Measurements from ENCODE around the gene CA4.

CA4 gene

DNA sequence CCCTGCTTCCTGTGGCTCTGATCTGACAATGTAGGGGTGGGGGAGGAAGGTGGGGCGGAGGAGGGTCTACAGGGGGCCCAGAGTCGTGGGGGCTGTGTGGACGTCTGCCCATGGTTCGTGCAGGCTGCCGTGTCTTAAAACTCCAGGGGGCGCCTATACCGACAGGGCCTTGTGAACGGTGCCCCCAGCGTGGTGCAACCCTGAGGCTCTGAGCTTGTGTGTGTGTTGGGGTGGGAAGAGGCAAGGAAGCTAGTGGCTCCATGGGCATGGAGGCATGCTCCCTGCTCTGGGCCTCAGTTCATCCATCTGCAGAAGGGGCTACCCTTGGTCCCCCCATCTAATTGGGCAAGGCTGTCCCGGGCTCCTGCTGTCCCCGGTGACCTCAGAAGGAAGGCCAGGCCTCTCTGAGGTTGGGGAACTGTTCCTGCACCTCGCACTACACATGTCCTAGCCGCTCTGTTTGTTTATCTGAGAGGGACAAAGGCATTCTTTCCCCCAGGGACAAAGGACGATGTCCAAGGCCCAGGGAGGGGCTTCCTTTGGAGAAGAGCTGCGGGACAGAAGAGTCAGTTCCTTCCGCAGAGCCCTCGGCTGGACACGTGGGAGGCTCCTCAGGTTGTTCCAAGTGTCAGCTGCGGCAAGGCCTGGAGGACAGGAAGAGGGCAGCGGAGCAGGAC is 13.5 kb downstream of the CA4 start:
- H3K27ac ChIP-seq: no peak overlapping the region
- TF ChIP-seq, protein P1, sequence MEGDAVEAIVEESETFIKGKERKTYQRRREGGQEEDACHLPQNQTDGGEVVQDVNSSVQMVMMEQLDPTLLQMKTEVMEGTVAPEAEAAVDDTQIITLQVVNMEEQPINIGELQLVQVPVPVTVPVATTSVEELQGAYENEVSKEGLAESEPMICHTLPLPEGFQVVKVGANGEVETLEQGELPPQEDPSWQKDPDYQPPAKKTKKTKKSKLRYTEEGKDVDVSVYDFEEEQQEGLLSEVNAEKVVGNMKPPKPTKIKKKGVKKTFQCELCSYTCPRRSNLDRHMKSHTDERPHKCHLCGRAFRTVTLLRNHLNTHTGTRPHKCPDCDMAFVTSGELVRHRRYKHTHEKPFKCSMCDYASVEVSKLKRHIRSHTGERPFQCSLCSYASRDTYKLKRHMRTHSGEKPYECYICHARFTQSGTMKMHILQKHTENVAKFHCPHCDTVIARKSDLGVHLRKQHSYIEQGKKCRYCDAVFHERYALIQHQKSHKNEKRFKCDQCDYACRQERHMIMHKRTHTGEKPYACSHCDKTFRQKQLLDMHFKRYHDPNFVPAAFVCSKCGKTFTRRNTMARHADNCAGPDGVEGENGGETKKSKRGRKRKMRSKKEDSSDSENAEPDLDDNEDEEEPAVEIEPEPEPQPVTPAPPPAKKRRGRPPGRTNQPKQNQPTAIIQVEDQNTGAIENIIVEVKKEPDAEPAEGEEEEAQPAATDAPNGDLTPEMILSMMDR (conservative IDR thresholded peaks at IDR 0.05): no peak

DNA sequence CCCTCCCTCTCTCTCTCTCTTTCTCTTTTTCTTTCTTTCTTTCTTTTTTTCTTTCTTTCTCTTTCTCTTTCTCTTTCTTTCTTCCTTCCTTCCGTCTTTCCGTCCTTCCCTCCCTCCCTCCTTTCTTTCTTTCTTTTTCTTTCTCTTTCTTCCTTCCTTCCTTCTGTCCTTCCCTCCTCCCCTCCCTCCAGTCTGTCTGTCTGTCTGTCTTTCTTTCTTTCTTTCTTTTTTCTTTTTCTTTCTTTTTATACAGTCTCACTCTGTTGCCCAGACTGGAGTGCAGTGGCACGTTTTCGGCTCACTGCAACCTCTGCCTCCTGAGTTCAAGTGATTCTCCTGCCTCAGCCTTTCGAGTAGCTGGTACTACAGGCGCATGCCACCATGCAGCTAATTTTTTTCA is 14.4 kb downstream of the CA4 start:
- no peak overlapping the region for H3K27ac ChIP-seq
- TF ChIP-seq, protein P1 (conservative IDR thresholded peaks at IDR 0.05): no peak

DNA sequence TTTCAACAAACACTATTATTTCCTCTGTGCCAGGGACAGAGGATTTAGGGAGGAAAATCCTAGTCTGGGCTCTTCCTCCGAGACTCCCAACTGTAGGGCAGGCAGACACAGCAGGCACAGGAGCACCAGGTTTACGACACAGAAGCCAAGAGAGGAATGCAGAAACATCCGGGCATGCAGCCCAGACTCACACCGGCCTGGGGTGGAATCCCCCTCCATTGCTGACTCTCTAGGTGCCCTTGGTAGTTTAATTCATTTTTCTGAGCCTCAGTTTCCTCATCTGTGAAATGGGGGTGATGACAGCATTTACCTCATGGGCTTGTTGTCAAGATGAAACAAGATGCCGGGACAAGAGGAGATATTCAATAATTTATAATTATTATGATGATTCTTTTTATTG is 14.9 kb downstream of the CA4 start:
- TF ChIP-seq, protein P1 (conservative IDR thresholded peaks at IDR 0.05): no peak
- no peak overlapping the region for H3K27ac ChIP-seq

DNA sequence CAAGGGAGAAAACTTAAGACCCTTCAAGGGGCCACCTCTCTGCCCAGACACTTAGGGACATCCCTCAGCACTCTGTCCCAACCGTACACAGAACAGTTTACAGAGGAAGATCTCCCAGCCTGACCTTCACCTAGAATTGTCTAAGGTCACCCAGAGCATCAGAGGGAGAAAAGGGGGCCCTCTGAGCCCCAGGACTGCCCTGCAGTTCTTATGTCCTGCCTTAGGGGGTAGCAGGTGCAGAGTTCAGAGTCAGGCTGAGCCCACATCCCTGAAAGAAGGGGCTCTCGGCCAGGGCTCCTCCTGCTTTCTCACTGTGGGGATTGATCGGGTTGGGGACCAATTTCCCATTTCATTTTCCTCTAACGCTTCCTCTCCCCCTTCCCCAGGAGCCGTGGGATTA is 15.4 kb downstream of the CA4 start:
- TF ChIP-seq, protein P1 (conservative IDR thresholded peaks at IDR 0.05): no peak

DNA sequence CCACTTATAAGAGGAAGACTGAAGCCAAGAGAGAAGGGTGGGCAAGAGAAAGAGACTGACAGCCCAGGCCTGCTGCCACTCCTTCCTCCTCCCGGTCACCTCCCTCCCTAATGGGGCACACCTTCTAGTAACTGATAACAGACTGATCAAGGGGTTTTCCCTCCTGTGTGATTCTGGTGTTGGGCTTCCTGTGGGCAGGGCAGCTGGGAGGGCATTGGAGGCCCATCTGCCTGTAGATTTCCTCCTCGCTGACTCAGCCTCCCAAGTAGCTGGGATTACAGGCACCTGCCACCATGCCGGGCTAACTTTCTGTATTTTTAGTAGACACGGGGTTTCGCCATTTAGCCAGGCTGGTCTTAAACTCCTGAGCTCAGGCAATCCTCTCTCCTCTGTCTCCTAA is 16.2 kb downstream of the CA4 start:
- TF ChIP-seq, protein P1 (conservative IDR thresholded peaks at IDR 0.05): no peak
- H3K27ac ChIP-seq: no peak overlapping the region

More for the DNA sequence above, 15.4 kb downstream of the CA4 start:
- H3K27ac ChIP-seq: no peak overlapping the region

DNA sequence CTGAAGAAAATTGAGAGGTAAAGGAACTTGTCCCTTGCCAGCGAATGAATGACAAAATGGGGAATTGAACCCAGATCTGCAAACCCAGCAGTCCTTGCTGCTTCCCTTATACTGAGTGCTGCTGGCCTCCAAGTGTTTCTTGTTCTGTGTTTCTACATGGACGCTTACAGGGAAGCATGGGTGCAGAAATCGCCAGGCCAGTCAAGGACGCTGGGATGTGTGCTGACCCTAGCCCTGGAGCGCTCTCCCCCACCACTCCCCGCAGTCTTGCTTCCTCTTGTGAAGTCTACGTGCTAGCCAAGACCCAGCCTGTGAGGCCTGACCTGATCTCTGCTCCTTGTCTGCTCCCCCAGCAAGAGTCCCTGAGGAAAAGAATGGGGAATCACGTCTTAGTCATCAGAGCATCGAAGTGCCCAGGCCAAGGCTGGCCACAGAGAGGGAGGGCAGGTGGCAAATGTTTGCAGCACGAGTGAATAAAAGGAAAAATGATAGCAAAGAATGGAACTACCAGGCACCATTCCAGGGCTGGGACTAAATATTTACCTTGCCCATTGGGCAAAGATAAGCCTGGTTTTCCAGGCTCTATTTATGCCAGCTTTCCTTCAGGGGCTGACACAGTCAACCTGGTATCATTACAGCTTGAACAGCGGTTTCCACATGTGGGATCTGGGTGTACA is 17.4 kb downstream of the CA4 start:
- H3K27ac ChIP-seq: no peak overlapping the region
- TF ChIP-seq, protein P1 (conservative IDR thresholded peaks at IDR 0.05): no peak

DNA sequence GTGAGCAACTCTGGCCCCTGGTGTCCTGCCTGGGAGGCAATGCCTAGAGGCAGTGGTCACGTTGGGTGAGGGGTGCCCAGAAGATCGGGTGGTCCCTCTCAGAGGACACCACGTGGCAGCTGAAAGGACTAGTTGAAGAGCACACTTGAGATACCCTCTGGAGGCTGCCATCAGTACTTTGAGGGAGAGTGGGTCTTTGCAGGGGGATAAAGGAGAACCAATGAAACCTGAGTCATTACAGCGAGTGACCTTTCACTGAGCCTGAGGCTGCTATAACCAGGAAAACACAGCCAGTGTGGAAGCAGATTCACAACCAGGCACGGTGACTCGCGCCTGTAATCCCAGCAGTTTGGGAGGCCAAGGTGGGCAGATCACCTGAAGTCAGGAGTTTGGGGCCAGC is 18.9 kb downstream of the CA4 start:
- no peak overlapping the region for H3K27ac ChIP-seq
- TF ChIP-seq, protein P1 (conservative IDR thresholded peaks at IDR 0.05): no peak
